NCI-H1417 treated with DMSO at 0.1 percent for 48 hours (cell line): ENCODE results near the gene KRTAP27-1.

Source experiments
- DNase-seq: peaks from one replicate; lab custom pipeline; 2025; lab: John Stamatoyannopoulos, UW

Gene KRTAP27-1

DNA sequence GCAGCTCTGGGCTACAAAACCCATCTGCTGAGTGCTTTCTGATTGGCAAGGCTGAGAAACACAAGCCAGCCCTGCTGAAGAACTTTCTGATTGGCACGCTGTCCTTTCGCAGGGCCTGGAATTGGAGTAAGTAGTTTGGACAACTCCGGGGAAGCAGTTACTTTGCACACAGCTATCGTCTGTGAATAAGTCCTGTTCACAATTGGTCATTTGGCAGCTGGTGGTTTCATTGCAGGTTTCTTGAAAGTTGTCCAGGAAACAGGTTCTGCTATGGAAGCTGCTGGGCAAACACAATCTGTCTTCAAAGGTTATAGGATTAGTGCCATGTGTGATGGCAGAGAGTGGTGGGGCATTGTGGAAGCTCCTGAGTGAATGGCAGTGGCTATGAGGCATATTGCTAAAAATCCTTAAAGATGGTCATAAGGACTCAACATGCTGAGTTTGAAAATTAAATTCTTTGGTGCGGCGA lies at the start of gene KRTAP27-1:
Gene KRTAP27-1 (minus strand): TSS at position 419 of the 469 bp plus-strand sequence. CDS start 26 bp downstream, at position 393.
- no peak for DNase-seq

DNA sequence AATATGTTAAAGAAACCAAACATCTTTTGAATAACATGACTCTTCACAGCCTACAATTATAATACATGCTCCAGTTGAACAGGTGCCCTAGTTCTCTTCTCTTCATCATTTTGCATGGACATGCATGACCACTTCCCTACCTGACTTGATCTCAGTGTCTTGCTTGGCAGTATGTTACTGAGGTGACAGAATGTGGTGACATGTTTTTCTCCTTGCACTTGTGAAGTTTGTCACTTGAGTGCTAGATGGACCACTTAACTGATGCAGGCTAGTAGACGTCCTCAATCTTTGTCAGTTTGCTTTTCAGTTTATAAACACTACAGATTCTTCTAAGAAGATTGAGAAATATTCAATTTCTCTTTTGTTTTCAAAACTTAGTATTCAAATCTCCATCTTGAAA lies 44.7 kb upstream of the KRTAP27-1 start:
- no peak for DNase-seq

DNA sequence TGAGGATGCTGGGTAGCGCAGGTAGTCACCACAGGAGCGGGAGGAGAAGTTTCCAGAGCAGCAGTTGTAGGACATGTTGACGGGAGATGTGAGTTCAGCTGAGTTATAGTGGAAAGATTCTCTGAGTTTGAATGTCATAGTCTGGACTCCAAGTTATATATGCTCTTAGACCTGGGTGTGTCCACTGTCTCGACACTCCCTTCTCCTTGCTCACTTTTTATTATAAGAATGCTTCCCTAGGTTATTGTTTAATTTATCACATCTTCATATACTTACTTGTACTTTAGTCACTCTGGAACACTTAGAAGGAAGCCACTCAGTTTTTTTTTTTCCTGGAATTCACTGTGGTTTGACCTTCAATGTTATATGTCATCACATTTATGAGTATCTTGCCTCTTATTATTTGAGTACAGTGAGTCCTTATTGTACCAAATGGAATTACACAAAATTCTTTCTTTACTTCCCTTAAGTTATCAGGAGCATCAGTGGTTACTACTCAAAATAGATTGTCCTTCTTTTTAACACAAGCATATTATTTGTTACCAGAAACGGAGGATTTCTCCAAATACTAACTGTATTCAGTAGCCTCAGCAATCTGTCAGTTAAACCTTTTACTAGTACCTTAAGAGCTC lies 34.8 kb upstream of the KRTAP27-1 start, which contains the start of gene KRTAP13-2:
Gene KRTAP13-2 (minus strand): TSS at position 133 of the 632 bp plus-strand sequence. CDS start 58 bp downstream, at position 75.
- DNase-seq, result no peak

GRCh38 chr21:30355906-30356305 lies 18.4 kb upstream of the KRTAP27-1 start:
- DNase-seq, result no peak

DNA sequence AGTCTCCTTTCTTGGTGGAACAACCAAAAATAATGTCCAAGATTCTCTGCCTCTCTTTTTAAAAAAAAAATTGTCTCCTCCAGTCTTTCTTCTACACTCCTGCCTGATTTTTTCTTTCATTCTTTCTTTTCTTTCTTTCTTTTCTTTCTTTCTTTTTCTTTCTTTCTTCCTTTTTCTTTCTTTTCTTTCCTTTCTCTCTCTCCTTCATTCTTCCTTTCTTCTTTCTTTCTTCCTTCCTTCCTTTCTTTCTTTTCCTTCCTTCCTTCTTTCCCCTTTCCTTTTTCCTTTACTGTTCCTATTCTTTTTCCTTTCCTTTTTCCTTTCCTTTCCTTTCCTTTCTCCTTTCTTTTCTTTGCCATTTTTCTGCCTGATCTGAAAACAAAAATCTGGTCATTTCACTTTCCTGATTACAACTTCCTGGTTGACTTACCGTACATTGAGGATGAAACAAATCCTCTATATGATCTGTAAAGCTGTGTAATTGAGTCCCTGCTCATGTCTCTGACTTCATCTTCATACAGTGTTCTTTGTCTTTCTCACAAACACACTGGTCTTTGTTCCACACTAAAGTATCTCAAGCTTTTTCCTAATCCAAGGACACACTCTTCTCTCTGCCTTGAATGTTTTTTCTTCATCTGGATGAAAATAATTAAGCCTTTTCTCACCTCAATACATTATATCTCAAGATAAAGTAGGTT lies 17.0 kb upstream of the KRTAP27-1 start:
- DNase-seq, result no peak

DNA sequence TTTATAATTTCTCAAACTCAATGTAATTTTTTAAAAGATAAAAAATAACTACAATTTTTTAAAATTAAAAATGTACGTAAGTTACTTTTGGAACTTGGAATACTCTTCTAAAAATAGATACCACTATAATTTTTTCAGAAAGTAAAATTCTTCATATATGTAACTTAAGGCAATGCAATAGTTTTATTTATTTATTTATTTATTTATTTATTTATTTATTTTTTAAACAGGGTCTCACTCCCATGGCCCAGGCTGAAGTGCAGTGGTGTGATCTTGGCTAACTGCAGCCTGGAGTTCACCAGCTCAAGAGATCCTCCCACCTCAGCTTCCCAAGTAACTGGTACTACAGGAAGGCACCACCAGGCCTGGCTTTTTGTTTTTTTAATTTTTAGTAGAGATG lies 14.0 kb upstream of the KRTAP27-1 start:
- DNase-seq, result no peak

DNA sequence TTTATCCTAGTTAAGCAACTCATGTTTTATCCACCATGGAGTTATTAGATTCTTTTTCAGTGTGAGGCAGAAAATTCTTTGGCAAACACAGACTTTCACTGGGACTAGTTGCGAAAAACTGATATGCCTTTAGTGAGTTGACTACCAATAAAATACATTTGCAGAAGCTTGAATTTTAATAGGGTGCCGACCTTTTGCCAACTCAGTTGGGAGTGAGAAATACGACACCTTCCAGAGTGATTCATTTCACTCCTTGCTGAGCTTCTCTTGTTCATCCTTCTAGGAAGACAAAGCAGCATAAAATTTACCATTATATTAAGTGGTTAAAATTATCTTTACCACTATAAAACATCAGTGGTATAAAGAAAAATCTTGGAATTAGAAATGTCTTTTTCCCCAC lies 12.1 kb upstream of the KRTAP27-1 start:
- DNase-seq, result no peak

- no peak for DNase-seq
Measured at GRCh38 chr21:30348506-30348905, 11.0 kb upstream of the KRTAP27-1 start, which contains the start of gene KRTAP23-1. Gene KRTAP23-1, minus strand, starts transcription at chr21:30348606. Its CDS starts 0 bp downstream, at chr21:30348606.

GRCh38 chr21:30345014-30345413 lies 7.5 kb upstream of the KRTAP27-1 start:
- no peak for DNase-seq

DNA sequence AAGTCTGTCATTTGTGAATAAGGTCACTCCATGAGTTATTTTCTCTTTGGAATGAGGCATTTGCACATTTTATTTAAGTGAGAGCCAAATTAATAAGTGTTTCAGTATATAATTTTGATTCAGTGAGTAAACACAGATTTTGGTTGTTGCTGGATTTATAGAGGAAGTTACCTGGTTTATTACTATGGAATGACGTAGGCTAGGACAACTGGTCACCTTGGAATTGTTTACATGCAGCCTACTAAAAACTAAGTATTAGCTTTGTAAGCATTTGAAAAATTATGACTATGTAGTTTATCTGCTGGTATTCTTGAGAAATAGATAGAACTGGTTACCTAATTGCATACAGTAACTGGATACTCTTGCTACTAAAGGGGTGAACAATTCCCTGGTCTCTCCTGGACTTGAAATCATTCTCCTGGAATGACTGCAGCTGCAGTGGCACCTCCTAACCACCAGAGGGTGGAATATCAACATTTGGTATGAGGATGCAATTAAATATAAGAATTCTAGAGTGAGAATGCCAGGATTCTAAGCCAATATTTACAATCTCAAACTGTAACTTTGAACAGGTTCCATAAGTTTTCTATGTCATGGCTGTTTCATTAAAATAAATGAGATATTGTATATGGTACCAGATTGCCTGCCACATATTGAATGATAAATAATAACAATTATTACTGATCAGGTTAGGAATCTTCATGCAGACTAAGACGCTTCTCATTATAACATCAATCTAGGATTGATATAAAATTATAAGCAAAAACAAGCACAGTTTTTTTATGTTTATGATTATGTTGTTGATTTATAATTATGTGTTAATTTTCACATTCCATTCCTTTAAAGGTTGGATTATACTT lies 3.5 kb upstream of the KRTAP27-1 start:
- no peak for DNase-seq

- no peak for DNase-seq
Measured at GRCh38 chr21:30338717-30339116, 1.2 kb upstream of the KRTAP27-1 start.

- DNase-seq, result no peak
Measured at GRCh38 chr21:30337772-30338171, 278 bp upstream of the KRTAP27-1 start.

DNA sequence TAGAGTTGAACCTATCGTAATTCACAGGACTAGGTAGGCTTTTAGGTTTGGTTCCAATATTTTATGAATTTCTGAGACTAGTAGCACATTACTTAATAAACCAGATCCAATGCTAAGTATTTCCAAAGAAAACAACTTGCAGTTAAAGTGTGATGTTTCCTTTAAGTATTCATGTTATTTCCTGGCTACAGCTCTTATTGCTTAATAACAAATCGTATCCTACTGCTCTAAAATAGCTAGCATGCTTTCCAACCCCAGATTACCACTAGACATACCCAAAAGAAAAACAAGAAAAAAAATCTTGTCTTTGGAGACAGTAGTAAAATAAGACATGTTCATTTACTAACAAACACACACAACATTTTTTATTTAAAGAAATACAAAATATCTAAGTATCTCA lies 898 bp downstream of the KRTAP27-1 start:
- no peak for DNase-seq

DNA sequence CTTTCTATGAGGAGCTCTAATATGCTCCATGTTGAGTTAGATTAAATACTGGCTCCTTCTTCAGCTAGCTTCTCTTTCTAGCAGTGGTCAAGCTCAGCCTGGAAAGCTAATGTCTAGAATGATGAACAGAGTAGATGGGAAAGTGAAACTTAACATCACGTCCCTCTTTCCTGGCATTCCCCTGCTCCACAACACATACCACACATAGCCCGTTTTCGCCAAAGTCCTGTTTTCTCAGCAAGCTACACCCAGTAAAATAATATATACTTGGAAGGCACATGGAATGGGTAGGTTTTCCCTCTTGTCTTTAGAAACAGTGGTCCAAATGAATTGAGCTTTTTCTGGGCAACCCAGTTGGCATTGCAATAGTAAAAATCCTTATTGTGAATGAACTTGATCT lies 3.8 kb downstream of the KRTAP27-1 start:
- no peak for DNase-seq

- no peak for DNase-seq
Measured at GRCh38 chr21:30332681-30333080, 4.8 kb downstream of the KRTAP27-1 start.

- no peak for DNase-seq
Measured at GRCh38 chr21:30329203-30329875, 8.2 kb downstream of the KRTAP27-1 start.

DNA sequence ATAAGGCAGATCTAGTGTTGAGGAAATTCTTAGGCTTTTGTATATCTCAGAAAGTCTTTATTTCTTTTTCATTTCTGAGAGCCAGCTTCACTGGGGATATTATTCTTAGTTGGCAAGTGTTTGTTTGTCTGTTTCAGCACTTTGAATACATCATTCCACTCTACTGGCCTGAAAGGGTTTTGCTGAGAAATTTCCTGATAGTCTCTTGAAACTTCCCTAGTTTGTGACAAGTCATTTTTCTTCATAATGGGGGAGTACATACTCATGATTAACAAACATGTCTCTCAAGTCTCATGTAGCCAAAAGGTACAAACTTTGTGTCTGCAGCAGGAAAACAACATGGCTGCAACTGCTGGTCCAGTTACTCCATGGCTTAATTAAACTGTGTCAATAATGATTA lies 11.1 kb downstream of the KRTAP27-1 start:
- DNase-seq, result no peak

DNA sequence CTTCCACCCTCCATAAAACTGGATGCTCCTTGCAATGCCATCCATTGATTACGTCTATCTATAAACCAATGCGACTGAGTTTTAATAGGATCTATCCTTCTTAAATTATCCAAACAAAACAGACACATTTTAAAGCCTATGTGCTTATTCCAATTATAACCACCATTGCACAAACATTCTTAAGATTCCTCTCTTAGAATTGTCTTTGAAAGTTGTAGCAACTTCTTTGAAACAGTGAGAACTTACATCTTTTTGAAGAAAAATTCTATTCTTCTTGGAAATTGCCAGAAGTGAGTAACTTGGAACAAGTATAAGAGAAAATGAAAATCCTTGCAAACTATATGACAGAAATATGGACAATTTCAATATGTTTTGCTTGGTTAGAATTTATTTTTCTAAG lies 17.3 kb downstream of the KRTAP27-1 start, which contains the start of gene KRTAP26-1:
Gene KRTAP26-1 (minus strand): TSS at position 101 of the 400 bp plus-strand sequence. CDS start 280 bp downstream, outside the sequence.
- no peak for DNase-seq

GRCh38 chr21:30315701-30316100 lies 21.8 kb downstream of the KRTAP27-1 start:
- DNase-seq, result no peak

DNA sequence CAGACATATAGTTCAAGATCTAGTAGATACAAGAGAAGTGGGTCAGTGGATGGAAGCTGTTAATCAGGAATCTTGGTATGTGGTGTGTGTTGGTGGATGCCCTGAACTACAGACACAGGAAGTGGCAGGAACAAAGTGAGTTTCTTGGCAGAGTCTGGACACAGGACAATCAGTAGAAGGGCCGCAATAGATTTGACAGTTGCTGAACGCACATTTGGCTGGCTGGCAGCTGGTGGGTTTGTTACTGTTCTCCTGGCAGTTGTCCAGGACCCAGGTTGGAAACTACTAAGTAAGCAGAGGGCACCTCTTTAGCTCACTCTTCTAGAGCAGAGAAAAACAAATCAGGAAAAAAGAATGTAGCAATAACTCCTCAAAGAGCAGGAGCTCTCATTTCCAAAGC lies 30.6 kb downstream of the KRTAP27-1 start:
- no peak for DNase-seq

- DNase-seq, result no peak
Measured at GRCh38 chr21:30305136-30305535, 32.4 kb downstream of the KRTAP27-1 start.

DNA sequence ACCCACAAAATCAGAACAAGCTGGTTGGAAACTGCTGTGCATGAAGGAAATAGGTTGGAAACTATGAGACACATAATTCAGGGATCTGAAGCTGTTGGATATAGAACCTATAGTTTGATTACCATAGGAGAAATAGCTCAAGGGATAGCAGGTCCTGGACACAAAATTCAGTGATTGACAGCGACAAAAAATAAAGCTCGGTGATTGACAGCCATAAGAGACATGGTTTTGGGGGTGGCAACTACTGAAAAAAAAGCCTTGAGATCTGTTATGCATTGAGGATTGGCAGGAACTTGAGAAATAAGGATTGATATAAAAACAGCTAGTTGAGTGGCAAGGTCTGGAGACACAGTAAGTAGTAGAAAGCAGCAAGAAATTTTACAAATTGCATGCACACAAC lies 48.3 kb downstream of the KRTAP27-1 start, which contains the start of gene KRTAP25-1:
Gene KRTAP25-1 (minus strand): TSS at position 300 of the 400 bp plus-strand sequence. CDS start 24 bp downstream, at position 276.
- DNase-seq, result no peak
